Melanocyte of skin (primary cell): ENCODE data around the gene ZNF492. TPM values are rescaled to one million over a fixed set of nuclear protein-coding genes. Genes with fewer than 3 reads are reported as not detected.

ENCODE experiments used
- small RNA-seq, 2 donors: library from RNA; depleted of rRNA; stranded (forward); fragments of <200 nt; gene quantifications; one replicate each; pipeline ENCODE3, GENCODE V24; 2012
- total RNA-seq, 2 donors: library from RNA; depleted of rRNA; stranded (reverse); fragments of >200 nt; gene quantifications; 2 replicates each; pipeline ENCODE4 v1.2.3, GENCODE V29; 2012

ZNF492 gene
- 1 to 10 TPM in 1 of 2 donors, under 1 TPM in 1; 0.34 to 1.7 TPM for total RNA-seq

GRCh38 chr19:22633706-22634449, at the start of gene ZNF492:
ZNF492 (plus strand) TSS chr19:22634324; CDS start chr19:22653400, 19,076 bp downstream.

Small RNA genes within 50 kb of the gene (small RNA-seq; reads per million reads assigned to genes)
- gene AC011467.2, result 0 reads per million in 2 donors

Other genes with a start within 250 kb of the ZNF492 start
- gene ZNF98, start 212.0 kb upstream of the ZNF492 start, total RNA-seq, result not detected
- not detected for gene ZNF99, start 149.8 kb downstream of the ZNF492 start, total RNA-seq
- not detected for gene ZNF723, start 198.0 kb downstream of the ZNF492 start, total RNA-seq